K562 (cell line): ENCODE measurements around the gene SLC4A2. TPM values are rescaled to one million over a fixed set of nuclear protein-coding genes. Genes with fewer than 3 reads are reported as not detected.

Experiments used
- ATAC-seq: fragments of 200-7000 bp; cut with Tn5 transposase; 3 replicates; pipeline ENCODE4 v1.9.1; 2020; ENCODE audit warnings: moderate library complexity
- BruUV-seq: library from RNA; stranded (reverse); fragments of 400-500 nt; replicated peaks from 2 replicates; lab custom pipeline; 2021; lab: Mats Ljungman, UMichigan
- CTCF ChIA-PET: fragments of 300-600 bp; formaldehyde crosslinking; extraction: SDS; loops from one replicate; lab custom pipeline; 2021; ENCODE audit warnings: low intra/inter-chr PET ratio; lab: Yijun Ruan, JAX
- POLR2A ChIA-PET: fragments of 300-600, 350-650 bp; sonication (Branson Sonifier 250); formaldehyde crosslinking; extraction: SDS; loops from one replicate; lab custom pipeline; 2021; ENCODE audit warnings: antibody characterized with exemption, inconsistent platforms; lab: Yijun Ruan, JAX
- DNase-seq, 4 experiments: peaks; one replicate each; pipeline versions ENCODE4 v3.0.0 to v3.0.0-alpha.2; 2011 to 2018; ENCODE audit warnings: low spot score in 3 of 4, mixed read lengths in 3 of 4; ENCODE audit errors: extremely low read depth in 1 of 4
- FAIRE-seq: peaks from 2 replicates; lab custom pipeline; 2011; peaks lifted over from hg19 to GRCh38; lab: Jason Lieb, UNC
- H2AFZ ChIP-seq: 2 replicates; pipeline ENCODE4 v1.6.0; 2011; ENCODE audit warnings: low read depth, low read length, control low read depth, inconsistent platforms
- H3K27ac ChIP-seq: fragments of 200-600 bp; 3 replicates; pipeline ENCODE4 v1.8.0; 2011; ENCODE audit warnings: low read depth, mild to moderate bottlenecking, control low read depth, inconsistent platforms, low read length, moderate library complexity, mixed read lengths; ENCODE audit errors: extremely low read depth
- H3K27me3 ChIP-seq, 2 experiments: fragments of 300-600 bp in 1 of 2; 2 replicates in 1 of 2; 3 replicates in 1 of 2; pipeline versions ENCODE4 v1.6.0 to v1.8.0; 2011; ENCODE audit warnings: inconsistent platforms in 2 of 2, low read length in 2 of 2, mild to moderate bottlenecking in 1 of 2, mixed read lengths in 1 of 2, moderate library complexity in 1 of 2; ENCODE audit not compliant: control insufficient read depth in 2 of 2, insufficient read depth in 2 of 2
- H3K36me3 ChIP-seq: fragments of 300-600 bp; 3 replicates; pipeline ENCODE4 v1.8.0; 2011; ENCODE audit warnings: mild to moderate bottlenecking, low read length, inconsistent platforms; ENCODE audit not compliant: control insufficient read depth, insufficient read depth
- H3K4me1 ChIP-seq, 2 experiments: fragments of 200-600 bp in 1 of 2; replicated peaks in 1 of 2; 2 replicates in 1 of 2; 3 replicates in 1 of 2; pipeline versions ENCODE4 v1.5.1 to v1.8.0; 2011; ENCODE audit warnings: inconsistent platforms in 2 of 2, low read length in 2 of 2, mild to moderate bottlenecking in 1 of 2, mixed read lengths in 1 of 2, moderate library complexity in 1 of 2; ENCODE audit not compliant: control insufficient read depth in 2 of 2, insufficient read depth in 2 of 2
- H3K4me2 ChIP-seq: 2 replicates; pipeline ENCODE4 v1.6.1; 2011; ENCODE audit warnings: low read length, control low read depth, inconsistent platforms, mixed read lengths; ENCODE audit not compliant: insufficient read depth
- H3K4me3 ChIP-seq: fragments of 200-600 bp; sonication (generic), shearing (Covaris generic); 2 replicates; pipeline ENCODE4 v1.5.1; 2016; ENCODE audit warnings: control low read depth, inconsistent platforms
- H3K79me2 ChIP-seq: fragments of 200-600 bp; 3 replicates; pipeline ENCODE4 v1.8.0; 2011; ENCODE audit warnings: low read length, inconsistent platforms; ENCODE audit not compliant: control insufficient read depth, insufficient read depth
- H3K9ac ChIP-seq, 2 experiments: 2 replicates each; pipeline versions ENCODE4 v1.6.0 to v1.6.1; 2011; ENCODE audit warnings: low read depth in 2 of 2, low read length in 2 of 2, control low read depth in 1 of 2, inconsistent platforms in 1 of 2, mild to moderate bottlenecking in 1 of 2, mixed read lengths in 1 of 2; ENCODE audit not compliant: insufficient read depth in 1 of 2
- H3K9me1 ChIP-seq: one replicate; pipeline ENCODE4 v1.6.0; 2011; ENCODE audit warnings: inconsistent platforms, mild to moderate bottlenecking, low read length, moderate library complexity; ENCODE audit not compliant: control insufficient read depth, insufficient read depth
- H3K9me3 ChIP-seq: replicated peaks from 2 replicates; pipeline ENCODE4 v1.5.1; 2011; ENCODE audit warnings: low read depth, low read length, inconsistent platforms; ENCODE audit not compliant: control insufficient read depth, insufficient read depth
- H4K20me1 ChIP-seq: replicated peaks from 2 replicates; pipeline ENCODE4 v1.6.1; 2011; ENCODE audit warnings: low read length, inconsistent platforms, mixed read lengths; ENCODE audit not compliant: control insufficient read depth, insufficient read depth
- HDAC8 ChIP-seq: fragments of 450-650 bp; IDR thresholded peaks from 2 replicates; pipeline ENCODE4 v1.6.1; 2016; ENCODE audit warnings: mild to moderate bottlenecking, missing genetic modification characterization, moderate library complexity, missing compliant biosample characterization
- USF1 ChIP-seq: sonication (generic); formaldehyde crosslinking; IDR thresholded peaks from 2 replicates; pipeline ENCODE4 v1.9.0; 2022; ENCODE audit warnings: mild to moderate bottlenecking, missing genetic modification reagents
- WGBS: fragments of 100-300 bp; shearing (Covaris generic); methylation state at CpG from one replicate; pipeline ENCODE4 v1.1.6; 2016; ENCODE audit warnings: low coverage, mixed read lengths; ENCODE audit not compliant: insufficient coverage; ENCODE audit errors: missing lambda C conversion rate; 5-methylcytosine and 5-hydroxymethylcytosine counted together
- in situ Hi-C: fragments of 300-500 bp; cut with MboI; formaldehyde crosslinking; loops from 4 replicates; pipeline ENCODE4 v1.15.0; 2018; ENCODE audit warnings: inconsistent platforms, mixed read lengths
- intact Hi-C: fragments of 100-400 bp; cut with micrococcal nuclease; formaldehyde crosslinking; loops from 2 replicates; pipeline ENCODE4 v1.14.2; 2022
- polyA plus RNA-seq, 8 experiments: library from polyadenylated mRNA; depleted of rRNA in 4 of 8; stranded (reverse) in 5 of 8; unstranded in 3 of 8; fragments of >200 nt; fragmentation: Nextera tagmentation in 2 of 8; fragmentation: Illumina TruSeq in 1 of 8; extraction: Ambion mirVana in 2 of 8; extraction: Trizol in 1 of 8; gene quantifications; 2 replicates each; pipeline versions ENCODE4 v1.2.1 to v1.2.3, GENCODE V29; 2011 to 2014; ENCODE audit warnings: inconsistent platforms in 1 of 8, missing spikeins in 1 of 8
- total RNA-seq, 7 experiments: library from RNA; depleted of rRNA in 6 of 7; stranded (reverse); fragments of >200 nt in 6 of 7; fragmentation: Illumina TruSeq in 2 of 7; extraction: Trizol in 2 of 7; gene quantifications; 2 replicates each; pipeline versions ENCODE4 v1.2.1 to v1.2.3, GENCODE V29; 2011 to 2021; ENCODE audit warnings: low replicate concordance in 1 of 7

SLC4A2 gene
- total and polyA plus RNA-seq, 9 of the 15 experiments (the other 6 are each of a cell fraction or from before 2014, with no cell fraction given): 11.4 to 375 (median 130) TPM

DNA sequence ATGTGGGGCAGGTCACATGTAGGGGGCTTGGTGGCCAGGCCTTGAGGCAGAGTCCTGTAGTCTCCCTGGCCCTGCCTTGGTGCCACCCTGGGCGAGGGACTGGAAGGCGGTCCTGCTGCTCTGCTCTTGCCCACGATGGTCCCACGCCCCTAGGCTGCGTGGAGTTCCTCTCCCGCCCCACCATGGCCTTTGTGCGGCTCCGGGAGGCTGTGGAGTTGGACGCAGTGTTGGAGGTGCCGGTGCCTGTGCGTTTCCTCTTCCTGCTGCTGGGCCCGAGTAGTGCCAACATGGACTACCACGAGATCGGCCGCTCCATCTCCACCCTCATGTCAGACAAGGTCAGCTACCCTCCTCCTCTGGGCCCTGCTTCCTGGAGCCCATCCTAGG, 11.2 kb downstream of the SLC4A2 start:
- POLR2A ChIA-PET: interaction anchor here (0.8 to 3.2 kb wide), 4 partner anchors 9 to 60 kb away, joined by 4 to 17 read pairs (median 4); partner anchors contain the start of gene FASTK
- Histone ChIP-seq H3K9me1 (no peaks in the 10 kb centered on the region), H3K36me3 (peaks cover 96% of the 10 kb centered on the region), H3K4me1 (peaks cover 0 to 48% of the 10 kb centered on the region in 2 experiments; a peak in 1 of 5 replicates)
- TF ChIP-seq HDAC8 (tag) (no peak), USF1 (CRISPR knock-in tag) (0 out of 2 replicates have a peak, but pooled peaks have one; percentile 9)
- TF ChIP-seq, all 486 proteins: peak for 1
- peak overlapping the region in 1 of 2 experiments; percentile 18; a peak in 1 of 4 replicates for H3K9ac ChIP-seq
- intact Hi-C loops (no loop called here), in situ Hi-C loops (no loop called here)
- H3K27ac ChIP-seq: no peak overlapping the region
- no peak overlapping the region for H3K4me2 ChIP-seq
- CTCF ChIA-PET: no interaction called here
- no peaks in the 10 kb centered on the region for H3K27me3 ChIP-seq
- H3K79me2 ChIP-seq: peaks cover 3% of the 10 kb centered on the region; the same call in 1 of the 3 replicates
- H3K9me3 ChIP-seq: no peaks in the 10 kb centered on the region
- no peak overlapping the region for H3K4me3 ChIP-seq
- DNase-seq (no peak), FAIRE-seq (no peak), ATAC-seq (no peak)
- BruUV-seq: no TSS peak
- WGBS: 90% methylated on average over 12 of the region's 15 CpGs
- no peak overlapping the region for H2AFZ ChIP-seq
- no peaks in the 10 kb centered on the region; the same call in 1 of the 2 replicates for H4K20me1 ChIP-seq
